GM23338 (cell line): ENCODE data around the gene CACNA1G.

ENCODE experiments used
- CTCF ChIP-seq, 2 experiments: fragments of 200-600 bp in 1 of 2; sonication (generic) in 1 of 2; conservative IDR thresholded peaks; 2 replicates each; pipeline versions ENCODE4 v1.5.1 to v1.6.1; 2016 to 2017; ENCODE audit warnings: antibody characterized with exemption in 2 of 2, low read depth in 2 of 2, mild to moderate bottlenecking in 2 of 2, moderate library complexity in 1 of 2
- EZH2 ChIP-seq: fragments of 200-600 bp; sonication (generic); IDR thresholded peaks from one replicate; pipeline ENCODE4 v1.8.0; 2017; ENCODE audit warnings: antibody characterized with exemption, mild to moderate bottlenecking, low read depth; ENCODE audit not compliant: unreplicated experiment
- EZH2phosphoT487 ChIP-seq: fragments of 200-600 bp; sonication (generic); IDR thresholded peaks from one replicate; pipeline ENCODE4 v1.8.1; 2018; ENCODE audit warnings: antibody characterized with exemption; ENCODE audit not compliant: unreplicated experiment

- TF ChIP-seq CTCF (conservative IDR thresholded peaks at IDR 0.05; ENCODE audit: low read depth in 2 of 2) (no peak), EZH2 (no peak), EZH2phosphoT487 (no peak)
These were observed 22.6 kb upstream of the CACNA1G start for GRCh38 chr17:50537721-50538548.
